GM23248 (cell line): ENCODE measurements around the gene SLC15A1. TPM values are rescaled to one million over a fixed set of nuclear protein-coding genes. Genes with fewer than 3 reads are reported as not detected.

Source experiments
- DNase-seq: peaks from one replicate; pipeline ENCODE4 v3.0.0-alpha.2; 2015
- H2AFZ ChIP-seq: fragments of 200-600 bp; sonication (generic); 2 replicates; pipeline ENCODE4 v1.6.1; 2016; ENCODE audit warnings: antibody characterized with exemption
- H3F3A ChIP-seq: fragments of 200-600 bp; sonication (generic); 2 replicates; pipeline ENCODE4 v1.6.1; 2016; ENCODE audit warnings: mild to moderate bottlenecking, antibody characterized with exemption, mixed run types; ENCODE audit not compliant: insufficient read depth
- H3K27ac ChIP-seq: fragments of 200-600 bp; sonication (generic); 2 replicates; pipeline ENCODE4 v1.5.1; 2016; ENCODE audit warnings: mild to moderate bottlenecking
- H3K27me3 ChIP-seq: fragments of 200-600 bp; sonication (generic); replicated peaks from 2 replicates; pipeline ENCODE4 v1.6.1; 2016; ENCODE audit warnings: mild to moderate bottlenecking; ENCODE audit not compliant: insufficient read depth
- H3K36me3 ChIP-seq: fragments of 200-600 bp; sonication (generic); 2 replicates; pipeline ENCODE4 v1.6.1; 2016; ENCODE audit warnings: low read depth, mild to moderate bottlenecking
- H3K4me1 ChIP-seq: fragments of 200-600 bp; sonication (generic); 2 replicates; pipeline ENCODE4 v1.6.1; 2016; ENCODE audit warnings: mild to moderate bottlenecking; ENCODE audit not compliant: insufficient read depth
- H3K4me2 ChIP-seq: fragments of 200-600 bp; sonication (generic); one replicate; pipeline ENCODE4 v1.6.1; 2016; ENCODE audit warnings: mild to moderate bottlenecking; ENCODE audit not compliant: unreplicated experiment
- H3K4me3 ChIP-seq: fragments of 200-600 bp; sonication (generic); 2 replicates; pipeline ENCODE4 v1.5.1; 2016; ENCODE audit warnings: mild to moderate bottlenecking
- H3K79me2 ChIP-seq: fragments of 200-600 bp; sonication (generic); 2 replicates; pipeline ENCODE4 v1.6.1; 2016; ENCODE audit warnings: mild to moderate bottlenecking; ENCODE audit not compliant: insufficient read depth
- H3K9ac ChIP-seq: fragments of 200-600 bp; sonication (generic); 2 replicates; pipeline ENCODE4 v1.6.1; 2016; ENCODE audit warnings: mild to moderate bottlenecking
- H3K9me2 ChIP-seq: fragments of 200-600 bp; sonication (generic); 2 replicates; pipeline ENCODE4 v1.6.1; 2016; ENCODE audit warnings: mixed run types, mild to moderate bottlenecking, moderate library complexity; ENCODE audit not compliant: insufficient read depth
- H3K9me3 ChIP-seq: fragments of 200-600 bp; sonication (generic); one replicate; pipeline ENCODE4 v1.6.1; 2017; ENCODE audit warnings: low read depth
- H4K20me1 ChIP-seq: fragments of 200-600 bp; sonication (generic); 2 replicates; pipeline ENCODE4 v1.6.0; 2016; ENCODE audit not compliant: insufficient read depth
- EZH2 ChIP-seq: fragments of 200-600 bp; sonication (generic); IDR thresholded peaks from 2 replicates; pipeline ENCODE4 v1.6.1; 2018; ENCODE audit warnings: antibody characterized with exemption, mild to moderate bottlenecking; ENCODE audit not compliant: insufficient read depth, poor library complexity, severe bottlenecking
- EZH2phosphoT487 ChIP-seq: fragments of 200-600 bp; sonication (generic); IDR thresholded peaks from 2 replicates; pipeline ENCODE4 v1.6.1; 2018; ENCODE audit warnings: antibody characterized with exemption, moderate library complexity, mild to moderate bottlenecking, low read depth; ENCODE audit not compliant: insufficient read depth
- WGBS, 2 experiments: methylation state at CpG; one replicate each; pipeline ENCODE4 v1.1.6; 2015 to 2017; ENCODE audit warnings: low lambda C conversion rate in 2 of 2, low coverage in 1 of 2; ENCODE audit errors: missing lambda C conversion rate in 2 of 2; 5-methylcytosine and 5-hydroxymethylcytosine counted together
- in situ Hi-C: fragments of 300-500 bp; cut with MboI; formaldehyde crosslinking; loops from 2 replicates; pipeline ENCODE4 v1.15.0; 2020
- polyA plus RNA-seq: library from polyadenylated mRNA; unstranded; fragments of >200 nt; fragmentation: Nextera tagmentation; extraction: Ambion mirVana; gene quantifications from 2 replicates; pipeline ENCODE4 v1.2.1, GENCODE V29; 2016
- total RNA-seq: library from RNA; depleted of rRNA; stranded (reverse); fragments of >200 nt; shearing (Covaris generic); gene quantifications from 2 replicates; pipeline ENCODE4 v1.2.3, GENCODE V29; 2014

SLC15A1 gene
- total and polyA plus RNA-seq, 2 experiments from 2014 or later = not detected

- H3K9ac ChIP-seq = no peak overlapping the region
- H3K4me2 ChIP-seq = no peak overlapping the region
- H3K9me2 ChIP-seq = no peaks in the 10 kb centered on the region
- TF ChIP-seq EZH2 (no peak), EZH2phosphoT487 (no peak)
- no peaks in the 10 kb centered on the region for H4K20me1 ChIP-seq
- H3K9me3 ChIP-seq = no peaks in the 10 kb centered on the region
- H3K4me3 ChIP-seq = no peak overlapping the region
- H3K27ac ChIP-seq = no peak overlapping the region
- no peaks in the 10 kb centered on the region for H3K4me1 ChIP-seq
- H2AFZ ChIP-seq = no peak overlapping the region
- no peak for DNase-seq
- 90 to 95% methylated on average over 7 of the region's 7 CpGs for WGBS, 2 experiments
- in situ Hi-C loops = no loop called here
- H3K79me2 ChIP-seq = no peaks in the 10 kb centered on the region
- peaks cover 18% of the 10 kb centered on the region for H3K27me3 ChIP-seq
- no peaks in the 10 kb centered on the region for H3F3A ChIP-seq
- no peaks in the 10 kb centered on the region for H3K36me3 ChIP-seq
Observed at GRCh38 chr13:98710521-98710920, 42.0 kb downstream of the SLC15A1 start.

GRCh38 chr13:98707281-98707999 lies 45.0 kb downstream of the SLC15A1 start:
- H3K4me2 ChIP-seq = no peak overlapping the region
- H3F3A ChIP-seq = no peaks in the 10 kb centered on the region
- WGBS, 2 experiments = 69 to 73% methylated on average over 7 of the region's 7 CpGs
- H3K27ac ChIP-seq = no peak overlapping the region
- no peaks in the 10 kb centered on the region for H3K4me1 ChIP-seq
- no peak for TF ChIP-seq EZH2phosphoT487
- TF ChIP-seq EZH2 = no peak
- no peak overlapping the region for H3K4me3 ChIP-seq
- H2AFZ ChIP-seq = no peak overlapping the region
- H3K9me3 ChIP-seq = no peaks in the 10 kb centered on the region
- no peak for DNase-seq
- H3K9ac ChIP-seq = no peak overlapping the region
- H3K27me3 ChIP-seq = peaks cover 29% of the 10 kb centered on the region
- H4K20me1 ChIP-seq = no peaks in the 10 kb centered on the region
- no peaks in the 10 kb centered on the region for H3K79me2 ChIP-seq
- no peaks in the 10 kb centered on the region for H3K36me3 ChIP-seq
- no peaks in the 10 kb centered on the region for H3K9me2 ChIP-seq
- in situ Hi-C loops = no loop called here

GRCh38 chr13:98706446-98707110 lies 45.9 kb downstream of the SLC15A1 start:
- Histone ChIP-seq H3K4me1 (no peaks in the 10 kb centered on the region), H3K27ac (no peak overlapping the region), H3K9ac (no peak overlapping the region), H4K20me1 (no peaks in the 10 kb centered on the region), H3K9me3 (no peaks in the 10 kb centered on the region), H3F3A (no peaks in the 10 kb centered on the region), H3K36me3 (no peaks in the 10 kb centered on the region), H3K4me3 (no peak overlapping the region), H3K27me3 (peaks cover 27% of the 10 kb centered on the region), H3K9me2 (no peaks in the 10 kb centered on the region), H2AFZ (no peak overlapping the region), H3K4me2 (no peak overlapping the region), H3K79me2 (no peaks in the 10 kb centered on the region)
- TF ChIP-seq EZH2 (no peak), EZH2phosphoT487 (no peak)
- WGBS, 2 experiments = 75 to 77% methylated on average over 12 of the region's 12 CpGs
- no peak for DNase-seq
- in situ Hi-C loops = no loop called here

- in situ Hi-C loops = no loop called here
- H3K9me3 ChIP-seq = no peaks in the 10 kb centered on the region
- no peaks in the 10 kb centered on the region for H3K79me2 ChIP-seq
Observed at GRCh38 chr13:98697791-98698190, 54.7 kb downstream of the SLC15A1 start.

More at GRCh38 chr13:98697791-98698190, 54.7 kb downstream of the SLC15A1 start:
- no peaks in the 10 kb centered on the region for H3K4me1 ChIP-seq
- DNase-seq = no peak
- H3K4me3 ChIP-seq = no peak overlapping the region
- H3K27ac ChIP-seq = no peak overlapping the region
- H3K9ac ChIP-seq = no peak overlapping the region
- TF ChIP-seq EZH2phosphoT487 (no peak), EZH2 (no peak)
- WGBS, 2 experiments = 36% methylated on average over 4 of the region's 4 CpGs
- no peaks in the 10 kb centered on the region for H3F3A ChIP-seq
- H4K20me1 ChIP-seq = no peaks in the 10 kb centered on the region
- peaks cover 18% of the 10 kb centered on the region for H3K27me3 ChIP-seq
- no peak overlapping the region for H2AFZ ChIP-seq
- no peaks in the 10 kb centered on the region for H3K9me2 ChIP-seq
- no peak overlapping the region for H3K4me2 ChIP-seq
- H3K36me3 ChIP-seq = no peaks in the 10 kb centered on the region
